GM21360 (cell line): Measurements from ENCODE around the gene NUFIP2.
"Not testable (repeated sequence)": the region's sequence is repeated elsewhere in the genome, so short reads cannot be mapped to it uniquely, and the experiment has no call there.

Experiments
- ATAC-seq: cut with Tn5 transposase; IDR thresholded peaks from one replicate; pipeline ENCODE4 v1.9.1; 2021; ENCODE audit warnings: mild to moderate bottlenecking, moderate library complexity; ENCODE audit not compliant: unreplicated experiment

NUFIP2 gene

GRCh38 chr17:29279397-29280070 is 14.4 kb downstream of the NUFIP2 start:
- no peak for ATAC-seq

- no peak for ATAC-seq
Measured at GRCh38 chr17:29278692-29279091, 15.3 kb downstream of the NUFIP2 start.

- ATAC-seq: no peak
Measured at GRCh38 chr17:29273924-29274323, 20.0 kb downstream of the NUFIP2 start.

GRCh38 chr17:29271980-29272379 is 22.0 kb downstream of the NUFIP2 start:
- not testable (repeated sequence) for ATAC-seq

- ATAC-seq: no peak
Measured at GRCh38 chr17:29263916-29264315, 30.0 kb downstream of the NUFIP2 start.

GRCh38 chr17:29257756-29258155 is 36.2 kb downstream of the NUFIP2 start:
- no peak for ATAC-seq

GRCh38 chr17:29256735-29257466 is 37.0 kb downstream of the NUFIP2 start:
- ATAC-seq: no peak

GRCh38 chr17:29255926-29256522 is 37.9 kb downstream of the NUFIP2 start:
- no peak for ATAC-seq

GRCh38 chr17:29253037-29253436 is 40.9 kb downstream of the NUFIP2 start:
- no peak for ATAC-seq

GRCh38 chr17:29252101-29252791 is 41.7 kb downstream of the NUFIP2 start:
- ATAC-seq: no peak

- no peak for ATAC-seq
Measured at GRCh38 chr17:29251184-29251583, 42.8 kb downstream of the NUFIP2 start.

- no peak for ATAC-seq
Measured at GRCh38 chr17:29250666-29251065, 43.3 kb downstream of the NUFIP2 start.

- ATAC-seq: no peak
Measured at GRCh38 chr17:29248845-29249244, 45.1 kb downstream of the NUFIP2 start.

- no peak for ATAC-seq
Measured at GRCh38 chr17:29247219-29247618, 46.7 kb downstream of the NUFIP2 start.

GRCh38 chr17:29246628-29247027 is 47.3 kb downstream of the NUFIP2 start, which contains the start of gene CRYBA1:
TSS of gene CRYBA1 (plus strand) at chr17:29246859. CDS start at chr17:29246864, 5 bp downstream.
- no peak for ATAC-seq

GRCh38 chr17:29245401-29245800 is 48.5 kb downstream of the NUFIP2 start:
- ATAC-seq: no peak

GRCh38 chr17:29243792-29244191 is 50.2 kb downstream of the NUFIP2 start:
- no peak for ATAC-seq

- ATAC-seq: no peak
Measured at GRCh38 chr17:29242790-29243189, 51.2 kb downstream of the NUFIP2 start.

GRCh38 chr17:29242051-29242450 is 51.9 kb downstream of the NUFIP2 start:
- no peak for ATAC-seq

GRCh38 chr17:29240968-29241963 is 52.7 kb downstream of the NUFIP2 start:
- no peak for ATAC-seq
